ENCODE measurements around the gene TMEM178B. TPM values are rescaled to one million over a fixed set of nuclear protein-coding genes. Genes with fewer than 3 reads are reported as not detected.

TMEM178B gene
- total RNA-seq, 6 experiments from 2014 or later, result under 0.01 to 0.53 (median 0.13) TPM; not detected in 2

DNA sequence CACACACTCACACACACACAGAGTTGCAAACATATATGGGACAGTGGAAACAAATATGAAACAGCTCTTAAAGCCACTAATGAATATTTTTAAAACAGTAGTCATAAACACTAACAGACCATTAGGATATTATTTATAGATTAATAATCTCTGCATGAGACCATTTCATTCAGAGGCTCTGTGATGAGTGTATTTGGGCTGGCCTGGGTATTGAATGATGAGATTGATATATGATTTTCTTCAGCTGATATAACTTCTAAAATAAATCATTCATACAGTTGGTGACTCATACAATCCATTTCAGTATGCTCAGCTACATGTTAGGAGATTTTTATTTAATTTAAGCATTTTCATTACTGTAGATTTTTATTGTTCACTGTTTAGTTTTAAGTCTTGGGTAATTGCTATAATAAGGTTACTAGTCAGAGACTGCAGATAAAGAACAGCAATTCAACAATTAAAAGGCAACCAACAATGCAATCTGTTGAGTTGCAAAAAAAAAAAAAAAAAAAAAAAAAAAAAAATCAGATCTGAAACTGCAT is 452.2 kb downstream of the TMEM178B start:
- intact Hi-C loops (cut with DNase I), result no loop called here
- Histone ChIP-seq H3K9me3 (no peaks in the 10 kb centered on the region), H3K27me3 (no peaks in the 10 kb centered on the region), H3K4me3 (no peak overlapping the region), H3K27ac (no peak overlapping the region), H3K36me3 (no peaks in the 10 kb centered on the region), H3K4me1 (no peaks in the 10 kb centered on the region)
- ATAC-seq (no peak), DNase-seq (no peak)
- TF ChIP-seq POLR2A (IDR thresholded peaks at IDR 0.05), result no peak
- TF ChIP-seq, protein P1, sequence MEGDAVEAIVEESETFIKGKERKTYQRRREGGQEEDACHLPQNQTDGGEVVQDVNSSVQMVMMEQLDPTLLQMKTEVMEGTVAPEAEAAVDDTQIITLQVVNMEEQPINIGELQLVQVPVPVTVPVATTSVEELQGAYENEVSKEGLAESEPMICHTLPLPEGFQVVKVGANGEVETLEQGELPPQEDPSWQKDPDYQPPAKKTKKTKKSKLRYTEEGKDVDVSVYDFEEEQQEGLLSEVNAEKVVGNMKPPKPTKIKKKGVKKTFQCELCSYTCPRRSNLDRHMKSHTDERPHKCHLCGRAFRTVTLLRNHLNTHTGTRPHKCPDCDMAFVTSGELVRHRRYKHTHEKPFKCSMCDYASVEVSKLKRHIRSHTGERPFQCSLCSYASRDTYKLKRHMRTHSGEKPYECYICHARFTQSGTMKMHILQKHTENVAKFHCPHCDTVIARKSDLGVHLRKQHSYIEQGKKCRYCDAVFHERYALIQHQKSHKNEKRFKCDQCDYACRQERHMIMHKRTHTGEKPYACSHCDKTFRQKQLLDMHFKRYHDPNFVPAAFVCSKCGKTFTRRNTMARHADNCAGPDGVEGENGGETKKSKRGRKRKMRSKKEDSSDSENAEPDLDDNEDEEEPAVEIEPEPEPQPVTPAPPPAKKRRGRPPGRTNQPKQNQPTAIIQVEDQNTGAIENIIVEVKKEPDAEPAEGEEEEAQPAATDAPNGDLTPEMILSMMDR (IDR thresholded peaks at IDR 0.05), result no peak

DNA sequence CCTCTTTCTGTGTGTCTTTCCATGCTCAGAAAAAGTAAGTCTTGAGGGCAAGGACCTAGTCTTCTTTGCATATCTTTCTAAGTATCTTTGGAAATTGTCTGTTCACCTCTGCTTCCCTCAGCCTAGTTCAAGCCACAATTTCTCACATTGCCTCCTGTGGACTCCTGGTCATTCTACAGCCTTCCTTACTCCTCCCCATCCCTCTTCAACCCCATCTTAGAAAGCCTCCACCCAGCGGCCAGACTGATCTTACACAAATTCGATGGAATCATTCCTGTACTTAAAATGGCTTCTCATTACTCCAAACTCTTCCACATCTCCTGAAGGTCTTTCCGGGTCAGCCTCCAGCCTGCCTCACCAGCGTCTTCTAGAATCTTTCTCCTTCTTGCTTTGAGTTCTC is 453.2 kb downstream of the TMEM178B start:
- intact Hi-C loops (cut with DNase I), result no loop called here
- Histone ChIP-seq H3K4me3 (no peak overlapping the region), H3K36me3 (no peaks in the 10 kb centered on the region), H3K9me3 (no peaks in the 10 kb centered on the region), H3K27ac (no peak overlapping the region), H3K4me1 (no peaks in the 10 kb centered on the region), H3K27me3 (no peaks in the 10 kb centered on the region)
- no peak for DNase-seq
- ATAC-seq, result no peak
- TF ChIP-seq POLR2A (IDR thresholded peaks at IDR 0.05), result no peak
- TF ChIP-seq, protein P1 (IDR thresholded peaks at IDR 0.05), result no peak
- WGBS (ENCODE audit: insufficient coverage, low coverage, low lambda C conversion rate, missing lambda C conversion rate), result 70% methylated on average over 4 of the region's 4 CpGs

DNA sequence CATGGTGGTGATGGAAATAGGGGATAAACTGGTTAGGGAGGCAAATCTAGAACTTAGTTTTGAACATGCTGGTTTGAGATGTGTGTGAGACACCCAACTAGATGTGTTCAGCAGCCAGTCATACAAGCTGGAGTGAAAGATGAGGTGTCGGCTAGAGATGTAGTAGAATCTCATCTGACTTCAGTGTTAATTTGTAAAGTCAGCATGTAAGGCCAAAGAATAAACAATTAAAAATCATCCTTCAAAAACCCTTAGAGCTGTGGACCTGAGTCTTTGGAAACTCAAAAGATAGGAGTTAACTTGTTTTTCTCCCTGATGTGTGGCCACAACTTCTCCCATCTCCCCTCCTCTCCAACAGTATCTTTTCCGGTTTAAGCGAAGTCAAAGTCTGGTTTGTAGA is 454.5 kb downstream of the TMEM178B start:
- 73% methylated on average over 3 of the region's 3 CpGs for WGBS (ENCODE audit: insufficient coverage, low coverage, low lambda C conversion rate, missing lambda C conversion rate)
- H3K9me3 ChIP-seq, result no peaks in the 10 kb centered on the region
- no peak overlapping the region for H3K4me3 ChIP-seq
- DNase-seq (no peak), ATAC-seq (no peak)
- H3K27me3 ChIP-seq, result no peaks in the 10 kb centered on the region
- no peaks in the 10 kb centered on the region for H3K4me1 ChIP-seq
- H3K36me3 ChIP-seq, result no peaks in the 10 kb centered on the region
- no peak for TF ChIP-seq POLR2A (IDR thresholded peaks at IDR 0.05)
- TF ChIP-seq, protein P1 (IDR thresholded peaks at IDR 0.05), result no peak
- intact Hi-C loops (cut with DNase I), result no loop called here
- H3K27ac ChIP-seq, result no peak overlapping the region

Small RNA genes lying within 50 kb of the gene (small RNA-seq; reads per million reads assigned to genes)
- gene AC006362.1 (0 reads per million in 2 experiments), gene RNU4-74P (0 reads per million in 2 experiments)

Other genes with a start within 250 kb of the TMEM178B start
- gene BRAF, start 149.1 kb upstream of the TMEM178B start, total RNA-seq, result 10 to 100 TPM in 5 of 6 experiments, 1 to 10 TPM in 1; 9.0 to 17.7 (median 13.2) TPM
- 10 to 100 TPM; 26.0 to 44.4 (median 31.1) TPM for gene MRPS33, start 59.1 kb upstream of the TMEM178B start, total RNA-seq

Data from right lobe of liver (tissue), 6 donors.